ENCODE measurements around the gene PRKAG2. TPM values are rescaled to one million over a fixed set of nuclear protein-coding genes. Genes with fewer than 3 reads are reported as not detected.

Gene PRKAG2
- total RNA-seq, 4 donors from 2014 or later, result 25.1 to 57.8 (median 46.7) TPM

GRCh38 chr7:151720280-151720679 lies 156.6 kb downstream of the PRKAG2 start:
- Histone ChIP-seq H3K9me3 (no peaks in the 10 kb centered on the region), H3K27me3 (no peaks in the 10 kb centered on the region), H3K4me1 (peaks cover 0 to 29% (median 8%) of the 10 kb centered on the region in 4 donors), H3K27ac (no peak overlapping the region), H3K4me3 (no peak overlapping the region), H3K36me3 (no peaks in the 10 kb centered on the region)
- no peak for TF ChIP-seq EP300 (IDR thresholded peaks at IDR 0.05; ENCODE audit: low read depth)
- in situ Hi-C loops (cut with MboI; ENCODE audit: low pct_ligation_motif_present in 1 of 4, low pct_unique_long_range_greater_than_20kb in 1 of 4, low sequenced_read_pairs in 3 of 4), result no loop called here
- WGBS, 2 donors (ENCODE audit: low coverage in 1 of 2), result 67% methylated on average over 5 of the region's 5 CpGs; no CpG with 5 or more reads in 1 of the 2 donors
- intact Hi-C loops (cut with DNase I; ENCODE audit: low total_unique reads), result no loop called here
- no peak for DNase-seq

GRCh38 chr7:151719897-151720242 lies 157.0 kb downstream of the PRKAG2 start:
- no peak for DNase-seq
- H3K4me3 ChIP-seq, result no peak overlapping the region
- intact Hi-C loops (cut with DNase I; ENCODE audit: low total_unique reads) (no loop called here), in situ Hi-C loops (cut with MboI; ENCODE audit: low pct_ligation_motif_present in 1 of 4, low pct_unique_long_range_greater_than_20kb in 1 of 4, low sequenced_read_pairs in 3 of 4) (no loop called here)
- H3K9me3 ChIP-seq, result no peaks in the 10 kb centered on the region
- no peaks in the 10 kb centered on the region for H3K36me3 ChIP-seq
- H3K27ac ChIP-seq, result no peak overlapping the region
- WGBS, 2 donors (ENCODE audit: low coverage in 1 of 2), result 88% methylated on average over 2 of the region's 2 CpGs; no CpG with 5 or more reads in 1 of the 2 donors
- no peak for TF ChIP-seq EP300 (IDR thresholded peaks at IDR 0.05; ENCODE audit: low read depth)
- TF ChIP-seq CTCF (IDR thresholded peaks at IDR 0.05), result no peak
- no peak for TF ChIP-seq POLR2A (IDR thresholded peaks at IDR 0.05)
- TF ChIP-seq POLR2AphosphoS5 (IDR thresholded peaks at IDR 0.05), result no peak
- no peaks in the 10 kb centered on the region for H3K27me3 ChIP-seq
- H3K4me1 ChIP-seq, result peaks cover 0 to 30% (median 9%) of the 10 kb centered on the region in 4 donors

GRCh38 chr7:151719031-151719896 lies 157.7 kb downstream of the PRKAG2 start:
- TF ChIP-seq POLR2A (IDR thresholded peaks at IDR 0.05), result no peak
- TF ChIP-seq POLR2AphosphoS5 (IDR thresholded peaks at IDR 0.05), result no peak
- no peak for TF ChIP-seq EP300 (IDR thresholded peaks at IDR 0.05; ENCODE audit: low read depth)
- TF ChIP-seq CTCF (IDR thresholded peaks at IDR 0.05), result no peak
- 94% methylated on average over 24 of the region's 24 CpGs; no CpG with 5 or more reads in 1 of the 2 donors for WGBS, 2 donors (ENCODE audit: low coverage in 1 of 2)

GRCh38 chr7:151717918-151718317 lies 159.0 kb downstream of the PRKAG2 start:
- no peak for DNase-seq
- Histone ChIP-seq H3K36me3 (no peaks in the 10 kb centered on the region), H3K4me1 (peaks cover 0 to 30% (median 9%) of the 10 kb centered on the region in 4 donors), H3K4me3 (no peak overlapping the region), H3K27ac (no peak overlapping the region), H3K27me3 (no peaks in the 10 kb centered on the region), H3K9me3 (no peaks in the 10 kb centered on the region)
- intact Hi-C loops (cut with DNase I; ENCODE audit: low total_unique reads) (no loop called here), in situ Hi-C loops (cut with MboI; ENCODE audit: low pct_ligation_motif_present in 1 of 4, low pct_unique_long_range_greater_than_20kb in 1 of 4, low sequenced_read_pairs in 3 of 4) (no loop called here)
- WGBS, 2 donors (ENCODE audit: low coverage in 1 of 2), result 90 to 100% methylated on average over 1 to 6 of the region's 6 CpGs
- TF ChIP-seq POLR2AphosphoS5 (IDR thresholded peaks at IDR 0.05), result no peak
- TF ChIP-seq CTCF (IDR thresholded peaks at IDR 0.05), result no peak
- no peak for TF ChIP-seq POLR2A (IDR thresholded peaks at IDR 0.05)
- TF ChIP-seq EP300 (IDR thresholded peaks at IDR 0.05; ENCODE audit: low read depth), result no peak

More at GRCh38 chr7:151719031-151719896, 157.7 kb downstream of the PRKAG2 start:
- DNase-seq, result no peak
- Histone ChIP-seq H3K27ac (no peak overlapping the region), H3K4me3 (no peak overlapping the region), H3K4me1 (peaks cover 0 to 30% (median 9%) of the 10 kb centered on the region in 4 donors), H3K36me3 (no peaks in the 10 kb centered on the region), H3K27me3 (no peaks in the 10 kb centered on the region), H3K9me3 (no peaks in the 10 kb centered on the region)
- in situ Hi-C loops (cut with MboI; ENCODE audit: low pct_ligation_motif_present in 1 of 4, low pct_unique_long_range_greater_than_20kb in 1 of 4, low sequenced_read_pairs in 3 of 4) (no loop called here), intact Hi-C loops (cut with DNase I; ENCODE audit: low total_unique reads) (no loop called here)

Measured in transverse colon (tissue), 4 donors.